GM18861 (cell line): ENCODE measurements around the gene GOLGA6L2.
"Not testable (repeated sequence)": the region's sequence is repeated elsewhere in the genome, so short reads cannot be mapped to it uniquely, and the experiment has no call there.

Experiments
- ATAC-seq: cut with Tn5 transposase; IDR thresholded peaks from one replicate; pipeline ENCODE4 v1.9.1; 2021; ENCODE audit not compliant: unreplicated experiment

The GOLGA6L2 gene

DNA sequence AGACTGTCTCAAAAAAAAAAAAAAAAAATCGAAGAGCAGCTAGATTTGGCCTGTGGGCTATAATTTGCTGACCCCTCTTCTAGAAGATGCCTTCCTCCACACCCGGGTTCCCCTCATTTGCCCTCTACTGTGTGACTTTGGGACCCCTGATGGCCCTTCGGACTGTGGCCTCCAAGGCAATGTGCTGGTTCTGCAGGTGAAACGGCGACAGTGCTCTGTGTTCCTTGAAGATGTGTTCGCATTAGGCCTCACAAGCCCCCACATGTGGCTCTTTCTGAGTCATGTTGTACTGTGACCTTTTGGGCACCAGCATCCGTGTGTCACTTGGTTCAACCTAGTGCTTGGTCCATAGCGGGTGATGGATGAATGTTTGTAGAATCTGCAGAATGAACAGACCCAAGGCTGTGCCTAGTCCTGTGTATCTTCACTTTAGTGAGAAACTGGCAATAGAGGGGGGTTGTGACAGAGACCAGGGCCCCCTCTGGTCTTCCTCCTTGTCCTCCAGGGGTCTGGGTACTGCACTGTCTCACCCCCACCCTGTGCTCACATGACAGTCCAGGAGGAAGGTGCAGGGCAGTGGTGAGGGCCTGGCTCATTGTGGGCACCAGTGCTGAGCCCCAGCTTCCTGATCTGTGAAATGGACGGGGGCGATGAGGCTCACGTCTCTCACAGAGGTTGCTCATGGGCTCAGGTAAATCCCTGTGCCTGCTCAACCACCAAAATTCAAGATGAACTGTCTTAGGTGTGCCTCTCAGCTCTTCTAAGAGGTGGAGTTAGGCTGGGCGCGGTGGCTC, 22.7 kb downstream of the GOLGA6L2 start:
- no peak for ATAC-seq

DNA sequence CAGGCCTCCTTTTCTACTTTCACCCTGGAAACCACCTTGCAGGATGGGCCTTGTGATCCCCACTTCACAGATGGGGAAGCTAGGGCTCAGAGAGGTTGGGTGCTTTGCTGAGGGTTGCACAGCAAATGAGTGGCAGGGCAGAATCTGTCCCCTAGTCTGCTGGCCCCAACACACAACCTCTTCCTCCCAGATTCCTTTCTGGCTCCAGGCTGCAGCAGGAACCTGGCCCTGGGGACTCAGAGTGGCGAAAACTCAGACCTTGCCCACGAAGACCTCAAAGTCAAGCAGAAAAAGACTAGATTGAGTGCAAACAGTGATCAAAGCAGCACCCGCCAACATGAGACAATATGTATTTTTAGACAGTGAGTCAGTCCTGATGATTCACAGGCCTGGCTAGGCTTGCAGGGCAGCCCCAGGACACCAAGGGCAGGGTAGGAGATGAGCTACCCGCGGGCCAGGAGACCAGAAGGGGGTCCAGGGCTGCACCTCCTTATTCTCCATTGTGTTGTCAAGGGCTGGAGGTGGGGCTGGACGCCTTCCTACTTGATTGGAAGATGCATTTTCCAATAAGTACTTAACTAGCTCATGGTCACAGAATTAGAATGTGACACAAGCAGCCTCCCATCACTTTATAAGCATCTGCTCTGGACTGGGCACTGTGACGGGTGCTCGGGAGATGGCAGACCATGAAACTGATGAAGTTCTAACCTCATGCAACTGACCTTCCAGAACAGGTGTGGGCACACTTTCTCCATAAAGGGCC, 23.9 kb downstream of the GOLGA6L2 start:
- ATAC-seq, result no peak

DNA sequence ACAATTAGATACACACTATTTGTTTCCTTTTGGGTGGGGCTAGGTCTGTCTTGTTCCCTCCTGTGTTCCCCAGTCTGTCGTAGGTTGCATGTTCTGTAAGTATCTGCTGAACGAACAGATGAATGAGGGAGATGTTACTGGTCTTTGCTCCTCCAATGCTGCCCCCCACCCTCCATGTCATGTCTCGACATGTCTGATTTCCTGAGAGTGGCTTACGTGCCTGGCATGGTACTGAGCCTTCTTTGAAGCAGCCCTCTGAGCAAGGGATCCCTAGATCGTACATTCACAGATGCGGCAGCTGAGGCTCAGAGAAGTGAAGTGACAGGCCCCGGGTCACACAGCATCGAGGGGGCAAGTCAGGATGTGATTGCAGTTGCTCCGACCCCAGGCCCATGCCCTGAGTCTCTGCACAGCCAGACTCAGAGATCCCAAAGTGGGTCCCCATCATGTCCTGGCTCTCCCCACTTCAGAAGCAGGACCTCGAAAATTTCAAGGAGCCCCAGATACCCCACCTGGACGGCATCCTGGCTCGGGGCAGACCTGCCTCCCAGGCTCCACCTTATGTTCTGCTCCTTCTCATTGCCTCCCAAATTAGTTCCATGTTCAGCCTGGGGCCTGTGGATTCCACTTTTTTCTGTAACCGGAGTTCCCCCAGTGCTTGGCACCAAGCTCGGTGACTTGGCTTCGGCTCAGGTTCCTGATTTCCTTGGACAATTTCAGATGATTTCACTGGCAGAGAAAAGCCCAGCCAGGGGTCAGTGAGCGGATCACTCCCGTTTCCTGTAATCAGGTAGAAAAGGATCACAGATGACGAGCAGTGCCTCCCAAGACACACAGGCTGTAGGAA, 24.7 kb downstream of the GOLGA6L2 start:
- no peak for ATAC-seq

DNA sequence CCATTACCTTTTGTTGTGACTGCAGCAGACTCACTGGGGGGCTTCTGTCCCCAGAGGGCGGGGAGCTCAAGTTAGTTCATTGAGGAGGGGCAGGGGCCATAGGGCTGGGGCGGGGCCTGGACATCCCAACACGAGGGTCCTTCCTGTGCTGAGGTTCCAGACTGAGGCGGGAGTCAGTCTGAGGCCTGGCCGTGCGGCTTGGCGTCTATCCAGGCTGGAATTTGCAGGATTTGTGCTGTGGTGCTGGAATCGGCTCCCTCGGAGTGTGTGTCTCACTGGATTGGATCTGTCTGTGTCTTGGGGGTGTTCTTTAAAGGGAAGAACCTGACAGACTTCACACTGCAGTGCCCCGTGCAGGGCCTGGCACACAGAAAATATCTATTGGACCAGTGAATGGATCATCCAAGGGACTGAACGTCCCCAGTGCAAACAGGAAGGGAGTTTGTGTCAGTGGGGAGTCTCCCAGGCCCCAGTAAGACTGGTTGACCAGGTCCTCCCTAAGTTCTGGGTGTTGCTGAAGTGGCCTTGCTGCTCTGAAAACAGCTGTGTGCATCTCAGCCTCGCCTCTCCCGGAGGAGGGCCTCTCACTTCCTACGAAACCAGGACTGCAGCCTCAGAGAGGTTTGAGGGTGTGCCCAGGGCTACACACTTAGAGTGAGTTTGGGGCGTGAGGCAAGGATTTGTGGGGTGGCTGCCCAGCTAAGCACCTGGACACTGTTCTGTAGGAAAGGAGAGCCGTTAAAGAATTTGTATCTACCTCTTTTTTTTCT, 26.1 kb downstream of the GOLGA6L2 start:
- ATAC-seq, result no peak

DNA sequence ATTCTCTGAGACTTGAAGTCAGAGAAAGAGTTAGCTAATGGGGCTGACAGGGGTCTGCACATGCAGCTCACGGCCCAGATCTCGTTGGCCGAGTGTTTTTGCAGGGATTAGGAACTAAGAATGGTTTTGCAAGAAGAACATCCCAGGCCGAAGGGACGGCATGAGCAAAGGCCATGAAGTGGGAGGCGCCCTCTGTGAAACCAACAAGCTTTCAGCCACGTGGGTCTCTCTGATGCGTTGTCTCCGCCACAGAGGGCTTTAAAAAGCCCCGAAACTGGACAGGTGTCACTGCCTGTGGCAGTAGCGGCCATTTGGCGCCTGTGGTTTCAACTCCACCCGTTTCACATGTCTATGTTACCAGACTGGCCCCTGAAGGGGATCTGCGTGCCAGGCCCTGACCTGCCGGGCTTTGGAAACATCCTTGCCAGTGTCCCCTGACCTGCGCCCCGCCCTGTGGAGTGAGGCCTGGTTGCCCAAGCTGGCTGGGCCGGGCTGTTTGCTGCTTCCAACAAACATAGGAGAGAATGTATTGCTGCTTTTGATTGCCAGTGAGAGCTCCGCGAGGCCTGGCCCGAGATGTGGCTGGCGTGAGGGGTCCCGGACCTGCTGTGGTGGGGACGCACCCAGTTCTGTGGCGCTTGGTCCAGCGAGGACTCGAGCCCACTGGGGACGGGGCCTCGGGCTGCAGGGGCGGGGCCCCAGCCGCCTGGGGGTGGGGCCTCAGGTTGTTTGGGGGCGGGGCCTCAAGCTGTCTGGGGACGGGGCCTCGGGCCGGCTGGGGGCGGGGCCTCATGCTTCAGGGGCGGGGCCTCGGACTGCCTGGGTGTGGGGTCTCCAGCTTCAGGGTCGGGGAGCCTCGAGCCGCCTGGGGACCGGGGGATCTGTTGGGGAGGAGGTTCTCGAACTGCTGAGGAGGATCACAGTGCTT, 30.4 kb downstream of the GOLGA6L2 start:
- ATAC-seq, result peak; percentile 67

DNA sequence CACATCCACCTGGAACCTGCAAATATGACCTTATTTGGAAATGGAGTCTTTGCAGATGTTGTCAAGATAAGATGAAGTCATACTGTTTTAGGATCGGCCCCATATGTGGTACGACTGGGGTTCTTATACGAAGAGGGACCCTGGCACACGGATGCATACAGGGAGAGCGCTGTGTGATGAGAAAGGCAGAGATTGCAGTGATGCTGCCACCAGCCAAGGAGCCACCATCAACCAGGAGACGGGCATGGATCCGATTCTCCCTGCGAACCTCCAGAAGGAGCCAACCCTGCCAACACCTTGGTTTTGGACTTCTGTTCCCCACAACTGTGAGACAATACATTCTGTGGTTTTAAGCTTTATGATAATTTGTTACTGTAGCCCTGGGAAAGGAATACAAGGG, 31.2 kb downstream of the GOLGA6L2 start:
- not testable (repeated sequence) for ATAC-seq

DNA sequence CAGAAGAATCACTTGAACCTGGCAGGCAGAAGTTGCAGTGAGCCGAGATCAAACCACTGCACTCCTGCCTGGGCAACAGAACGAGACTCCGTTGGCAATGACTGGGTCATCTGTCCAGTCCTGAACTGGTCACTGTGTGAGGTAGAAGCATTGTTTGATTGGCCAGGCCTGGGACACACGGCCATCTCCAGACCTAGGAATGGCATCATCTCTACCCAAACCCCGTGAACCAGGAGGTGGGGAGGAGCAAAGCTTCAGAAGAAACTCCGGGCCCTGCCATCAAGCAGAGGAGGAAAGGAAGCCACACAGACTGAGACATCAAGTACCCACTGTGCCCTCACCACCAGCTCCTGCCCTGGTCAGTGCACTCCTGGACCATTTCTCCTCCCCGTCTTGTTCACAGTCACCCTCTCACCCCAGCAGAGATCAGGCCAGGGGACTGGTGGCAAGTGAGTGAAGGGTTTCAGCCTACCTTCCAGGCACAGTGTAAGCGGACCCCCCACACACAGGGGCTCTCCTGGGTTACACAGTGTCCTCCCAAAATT, 31.6 kb downstream of the GOLGA6L2 start:
- no peak for ATAC-seq

DNA sequence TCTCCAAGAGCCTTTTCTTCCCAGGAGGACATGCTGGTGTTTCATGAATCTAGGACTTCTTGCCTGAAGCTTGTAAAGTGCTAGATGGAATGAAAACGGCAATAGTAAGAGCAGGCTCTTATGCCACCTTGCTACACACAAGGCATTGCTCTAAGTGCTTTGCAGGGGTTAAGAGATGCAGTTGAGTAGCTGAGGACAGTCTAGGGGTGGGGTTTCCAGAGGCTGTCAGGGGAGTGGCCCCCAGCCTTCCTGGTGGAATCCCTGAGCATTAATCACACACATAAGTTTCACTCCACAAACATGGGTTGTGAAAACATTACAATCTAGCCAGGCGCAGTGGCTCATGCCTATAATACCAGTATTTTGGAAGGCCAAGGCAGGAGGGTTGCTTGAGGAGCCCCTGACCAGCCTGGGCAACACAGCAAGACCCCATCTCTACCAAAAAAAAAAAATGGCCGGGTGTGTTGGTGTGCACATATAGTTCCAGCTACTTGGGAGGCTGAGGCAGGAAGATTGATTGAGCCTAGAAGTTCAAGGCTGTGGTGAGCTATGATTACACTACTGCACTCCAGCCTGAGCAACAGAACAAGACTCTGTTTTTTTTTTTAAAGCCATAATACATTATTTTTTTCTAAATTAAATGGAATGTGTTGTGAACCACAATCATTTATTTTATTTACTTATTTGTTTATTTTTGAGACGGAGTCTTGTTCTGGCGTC, 34.0 kb downstream of the GOLGA6L2 start:
- not testable (repeated sequence) for ATAC-seq

DNA sequence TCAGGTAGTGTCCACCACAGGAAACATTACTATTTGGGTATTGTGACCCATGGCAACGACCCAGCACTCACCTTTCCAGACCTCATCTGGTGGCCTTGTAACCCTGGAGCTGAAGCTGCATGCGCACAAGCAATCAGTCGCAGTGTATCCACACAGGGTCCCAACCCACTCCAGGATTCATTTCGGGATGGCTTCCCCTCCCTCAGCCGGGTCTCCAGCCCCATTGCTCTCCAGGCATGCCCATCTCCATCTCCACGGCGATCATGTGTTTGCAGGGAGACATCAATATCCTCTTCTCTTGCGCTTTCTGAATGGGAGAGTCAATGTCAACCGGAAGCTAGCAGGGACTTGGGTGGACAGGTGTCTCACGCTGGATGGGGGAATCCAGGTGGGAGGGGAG, 35.2 kb downstream of the GOLGA6L2 start:
- ATAC-seq, result no peak

DNA sequence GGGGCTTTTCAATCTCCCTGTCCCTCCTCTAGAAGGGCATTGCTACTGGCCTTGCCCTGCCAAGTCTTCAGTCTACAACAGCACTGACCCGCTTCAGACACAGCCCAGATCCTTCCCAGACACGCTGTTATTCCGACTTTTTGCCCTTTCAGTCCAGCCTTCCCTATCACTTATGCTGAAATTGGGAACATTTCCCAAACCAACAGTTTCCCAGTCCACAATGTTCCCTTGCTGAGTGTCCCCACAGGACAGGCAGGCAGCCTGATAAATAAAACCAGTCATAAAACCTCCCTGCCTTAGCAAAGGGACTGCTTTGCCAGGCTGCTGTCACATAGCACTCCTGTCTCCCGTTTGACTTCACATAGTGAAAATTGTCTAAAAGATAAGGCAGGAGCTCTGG, 43.5 kb downstream of the GOLGA6L2 start:
- ATAC-seq, result no peak

DNA sequence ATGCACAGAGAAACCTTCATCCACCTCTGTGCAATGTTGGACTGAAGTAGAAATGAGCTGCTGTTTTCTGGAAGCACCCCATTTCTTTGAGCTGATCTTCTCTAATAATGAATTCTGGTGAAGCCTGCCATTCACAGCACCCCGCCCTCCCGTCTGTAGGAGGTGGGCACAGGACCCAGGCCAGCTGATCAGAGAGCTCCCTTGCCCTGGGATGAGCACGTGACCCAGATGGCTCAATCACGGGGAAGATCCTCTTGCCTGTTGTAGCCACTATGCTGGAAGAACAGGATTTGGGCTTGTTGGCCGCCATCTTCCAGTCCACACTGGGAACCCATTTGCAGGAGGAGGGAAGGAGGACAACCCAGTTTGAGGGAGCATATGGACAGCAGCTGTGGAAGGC, 44.5 kb downstream of the GOLGA6L2 start:
- no peak for ATAC-seq

DNA sequence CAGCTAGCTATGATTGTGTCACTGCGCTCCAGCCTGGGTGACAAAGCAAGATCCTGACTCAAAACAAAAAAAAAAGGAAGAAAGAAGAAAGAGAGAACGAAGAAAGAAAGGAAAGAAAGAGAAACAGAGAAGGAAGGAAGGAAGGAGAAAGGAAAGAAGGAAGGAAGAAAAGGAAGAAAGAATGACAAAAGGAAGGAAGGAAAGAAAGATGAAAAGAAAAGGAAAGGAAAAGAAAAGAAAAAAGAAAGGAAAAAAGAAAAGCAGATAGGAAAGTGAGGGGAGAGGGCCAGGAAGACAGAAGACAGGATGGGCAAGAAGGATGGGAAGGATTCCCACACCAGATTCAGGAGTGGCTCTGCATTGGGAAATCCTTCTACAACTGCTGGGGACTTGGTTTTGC, 44.9 kb downstream of the GOLGA6L2 start:
- ATAC-seq, result no peak

DNA sequence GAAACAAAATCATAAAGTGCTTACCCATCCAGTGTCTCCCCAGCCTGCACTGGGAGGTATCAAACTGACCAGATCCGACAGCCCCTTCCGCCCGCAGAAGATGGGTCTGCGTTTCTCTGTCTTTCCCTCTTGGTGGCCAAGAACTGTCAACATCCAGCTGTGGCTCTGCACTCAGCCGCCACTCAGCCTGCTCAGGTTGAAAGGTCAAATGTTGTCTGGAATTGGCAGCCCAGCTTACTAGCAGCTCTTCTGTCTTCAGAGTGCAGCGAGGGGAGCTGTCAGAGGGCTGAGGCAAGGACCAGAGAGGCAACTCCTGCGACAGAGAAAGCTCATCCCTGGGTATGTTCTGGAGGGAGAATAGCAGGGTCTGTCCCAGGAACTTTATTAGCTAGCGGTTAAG, 45.4 kb downstream of the GOLGA6L2 start:
- ATAC-seq, result no peak

DNA sequence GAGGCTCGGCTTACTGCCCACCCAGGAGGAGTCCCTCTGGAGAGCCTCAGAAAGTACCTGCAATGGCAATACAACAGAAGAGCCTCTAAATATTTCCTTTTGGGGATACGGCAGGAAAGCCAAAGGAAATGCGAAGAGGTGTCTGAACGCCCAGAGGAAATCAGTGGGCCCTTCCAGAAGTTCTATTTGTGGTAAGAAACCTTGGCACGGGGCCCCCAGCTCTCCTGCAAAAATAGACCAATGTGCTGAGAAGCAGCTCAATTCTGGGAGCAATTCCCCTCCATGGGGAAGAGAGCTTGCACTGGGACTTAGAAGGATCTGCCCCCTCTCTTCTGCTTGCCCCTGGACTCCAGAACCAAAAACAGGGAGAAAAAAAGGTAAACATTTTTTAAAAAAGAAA, 47.8 kb downstream of the GOLGA6L2 start:
- not testable (repeated sequence) for ATAC-seq

DNA sequence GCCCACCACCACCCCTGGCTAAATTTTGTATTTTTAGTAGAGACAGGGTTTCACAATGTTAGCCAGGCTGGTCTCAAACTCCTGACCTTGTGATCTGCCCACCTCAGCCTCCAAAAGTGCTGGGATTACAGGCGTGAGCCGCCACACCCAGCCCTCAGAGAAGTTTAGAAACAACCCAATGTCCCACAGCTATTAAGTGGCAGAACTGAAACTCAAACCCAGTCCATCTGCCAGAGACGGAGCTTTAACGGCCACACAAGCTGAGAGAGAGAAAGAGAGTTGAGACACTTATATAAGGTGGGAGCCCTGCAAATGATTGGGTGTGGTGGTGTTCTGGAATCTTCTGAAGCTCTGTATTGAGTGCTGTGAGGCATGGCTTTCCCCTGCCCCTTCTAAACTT, 48.7 kb downstream of the GOLGA6L2 start:
- not testable (repeated sequence) for ATAC-seq

DNA sequence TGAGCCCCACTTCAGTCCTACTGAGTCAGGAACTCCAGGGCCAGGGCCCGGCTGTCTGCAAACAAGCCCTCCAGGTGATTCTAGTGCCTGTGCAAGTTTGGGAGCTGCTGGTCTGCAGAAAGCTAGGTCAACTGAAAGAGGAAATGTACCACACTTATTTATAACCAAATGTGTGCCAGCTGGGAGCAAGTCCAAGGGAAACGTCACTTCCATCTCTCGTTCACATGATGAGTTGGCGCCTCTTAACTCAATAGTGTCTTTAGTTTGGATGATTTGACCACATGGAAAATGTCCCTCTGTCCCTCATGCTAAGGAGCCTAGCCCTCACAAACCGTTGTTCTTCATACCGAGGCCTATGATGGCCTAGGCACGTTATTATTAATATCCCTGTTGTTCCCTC, 49.3 kb downstream of the GOLGA6L2 start:
- no peak for ATAC-seq

DNA sequence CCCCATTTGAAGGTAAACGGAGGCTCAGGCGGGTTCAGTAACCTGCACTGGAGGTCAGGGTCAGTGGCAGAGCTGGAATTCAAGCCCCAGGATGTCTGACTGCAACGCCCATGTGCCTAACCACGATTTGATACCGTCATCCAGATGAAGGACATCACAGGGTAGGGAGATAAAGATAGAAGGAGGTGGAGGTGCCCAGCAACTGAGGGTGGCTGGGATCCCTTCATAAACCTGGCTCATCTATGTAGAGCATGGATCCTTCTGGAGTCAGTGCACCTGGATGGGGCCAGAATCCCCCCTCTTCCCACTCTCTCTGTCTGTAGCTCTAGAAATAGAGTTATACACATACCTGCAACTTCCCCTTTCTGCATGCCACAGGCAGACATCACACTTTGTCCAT, 51.2 kb downstream of the GOLGA6L2 start:
- no peak for ATAC-seq

DNA sequence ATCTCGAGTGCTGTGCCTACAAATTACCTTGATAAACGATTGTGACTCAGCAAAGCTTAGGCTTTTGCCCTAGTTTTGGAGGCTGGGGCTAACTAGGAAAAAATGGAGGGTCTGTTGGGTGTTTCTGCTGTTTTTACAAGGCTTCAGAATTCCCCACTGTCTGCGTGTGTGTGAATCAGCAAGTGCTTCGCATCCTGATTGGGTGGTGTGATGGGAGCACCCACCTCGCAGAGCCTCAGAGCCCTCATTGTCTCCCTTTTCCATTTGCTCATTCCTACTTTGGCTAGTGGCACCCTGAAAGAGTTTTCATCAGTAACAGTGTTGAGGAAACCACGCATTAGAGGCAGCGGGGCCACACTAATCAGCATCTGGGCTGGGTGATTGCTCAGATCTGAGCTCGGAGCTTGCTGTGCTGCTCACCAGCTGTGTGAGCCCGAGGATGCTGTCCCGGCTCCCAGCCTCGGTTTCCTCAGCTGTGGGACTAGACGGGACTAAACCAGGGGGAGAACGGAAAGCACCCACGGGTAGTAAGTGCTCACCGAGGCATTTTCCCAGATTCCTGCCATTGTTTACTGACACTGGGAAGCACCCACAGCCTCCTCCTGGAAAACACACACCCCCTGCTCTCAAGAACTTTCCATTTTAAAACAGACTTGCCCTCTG, 51.9 kb downstream of the GOLGA6L2 start:
- no peak for ATAC-seq
